ENCODE data around the gene CCDC28A.

DNA sequence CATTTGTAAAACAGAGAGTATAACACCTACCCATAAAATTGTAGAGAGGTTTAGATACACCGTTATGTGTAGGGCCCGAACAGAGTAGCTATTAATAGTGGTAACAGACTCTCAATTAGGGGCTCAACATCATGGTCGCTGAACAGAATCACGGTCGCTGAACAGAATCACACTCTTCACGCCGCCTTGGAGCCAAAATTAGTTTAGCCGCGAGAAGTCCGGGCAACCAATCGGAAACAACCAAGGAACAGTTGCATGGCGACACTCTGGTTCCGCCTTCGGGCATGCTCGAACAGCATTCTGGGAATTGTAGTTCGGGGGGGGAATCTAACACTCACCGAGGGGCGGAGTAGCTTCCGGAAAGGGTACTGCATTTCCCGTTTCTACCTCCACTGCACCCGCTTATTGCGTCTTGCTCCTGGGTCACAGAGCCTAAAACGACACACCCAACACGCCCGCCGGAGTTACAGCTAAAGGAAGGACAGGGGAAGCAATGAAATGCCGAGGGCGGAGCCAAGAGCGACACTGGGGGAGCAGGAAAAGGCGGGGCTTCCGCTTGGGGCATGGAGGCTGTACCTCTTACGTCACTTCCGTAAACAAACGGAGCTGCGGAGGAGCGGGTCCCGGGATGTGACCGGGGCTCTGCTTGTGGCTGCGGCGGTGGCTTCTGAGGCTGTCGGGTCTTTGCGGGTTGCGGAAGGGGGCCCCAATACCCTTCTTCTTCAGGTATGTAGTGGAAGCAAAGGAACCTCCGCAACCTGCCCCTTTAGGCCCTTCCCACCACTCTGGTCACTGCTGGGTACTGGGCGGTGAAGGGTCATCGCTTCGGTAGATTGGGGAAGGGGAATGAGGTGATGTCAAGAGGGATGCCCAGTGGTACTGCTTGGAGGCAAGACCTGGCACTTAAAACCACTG is at the start of gene CCDC28A:
- TF ChIP-seq, protein P1, sequence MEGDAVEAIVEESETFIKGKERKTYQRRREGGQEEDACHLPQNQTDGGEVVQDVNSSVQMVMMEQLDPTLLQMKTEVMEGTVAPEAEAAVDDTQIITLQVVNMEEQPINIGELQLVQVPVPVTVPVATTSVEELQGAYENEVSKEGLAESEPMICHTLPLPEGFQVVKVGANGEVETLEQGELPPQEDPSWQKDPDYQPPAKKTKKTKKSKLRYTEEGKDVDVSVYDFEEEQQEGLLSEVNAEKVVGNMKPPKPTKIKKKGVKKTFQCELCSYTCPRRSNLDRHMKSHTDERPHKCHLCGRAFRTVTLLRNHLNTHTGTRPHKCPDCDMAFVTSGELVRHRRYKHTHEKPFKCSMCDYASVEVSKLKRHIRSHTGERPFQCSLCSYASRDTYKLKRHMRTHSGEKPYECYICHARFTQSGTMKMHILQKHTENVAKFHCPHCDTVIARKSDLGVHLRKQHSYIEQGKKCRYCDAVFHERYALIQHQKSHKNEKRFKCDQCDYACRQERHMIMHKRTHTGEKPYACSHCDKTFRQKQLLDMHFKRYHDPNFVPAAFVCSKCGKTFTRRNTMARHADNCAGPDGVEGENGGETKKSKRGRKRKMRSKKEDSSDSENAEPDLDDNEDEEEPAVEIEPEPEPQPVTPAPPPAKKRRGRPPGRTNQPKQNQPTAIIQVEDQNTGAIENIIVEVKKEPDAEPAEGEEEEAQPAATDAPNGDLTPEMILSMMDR (IDR thresholded peaks at IDR 0.05) = no peak
- TF ChIP-seq POLR2A (IDR thresholded peaks at IDR 0.05) (no peak), POLR2AphosphoS5 (IDR thresholded peaks at IDR 0.05) (peak; percentile 16 to 70 (median 30)), EP300 (IDR thresholded peaks at IDR 0.05) (no peak)

All from stomach (tissue), 4 donors.